Peyer's patch (tissue), 4 donors: Measurements from ENCODE around the gene LGALS7B.

Source experiments
- CTCF ChIP-seq, 6 experiments: fragments of 450-650 bp in 4 of 6; fragments of 200-600 bp in 2 of 6; sonication (generic) in 1 of 6; IDR thresholded peaks; one replicate each; pipeline ENCODE4 v1.5.1; 2017 to 2019; ENCODE audit warnings: antibody characterized with exemption in 6 of 6, mild to moderate bottlenecking in 3 of 6, moderate library complexity in 1 of 6
- POLR2A ChIP-seq, 2 donors: fragments of 450-650 bp; IDR thresholded peaks; one replicate each; pipeline ENCODE4 v1.5.1; 2017; ENCODE audit warnings: antibody characterized with exemption in 2 of 2, mild to moderate bottlenecking in 2 of 2, moderate library complexity in 2 of 2

- TF ChIP-seq CTCF (IDR thresholded peaks at IDR 0.05), result peak; percentile 25 to 66 (median 41)
- peak in 1 of 2 donors; percentile 6 for TF ChIP-seq POLR2A (IDR thresholded peaks at IDR 0.05)
These were observed 3.5 kb downstream of the LGALS7B start for GRCh38 chr19:38792250-38793111.
